Lung (tissue), 12 donors: ENCODE results near the gene FDPS. TPM values are rescaled to one million over a fixed set of nuclear protein-coding genes. Genes with fewer than 3 reads are reported as not detected.

Source experiments
- ATAC-seq: fragments of 200-7000 bp; cut with Tn5 transposase; one replicate; pipeline ENCODE4 v1.9.1; 2020; ENCODE audit warnings: moderate number of reproducible peaks; ENCODE audit not compliant: insufficient read depth, low FRiP score
- DNase-seq, 3 donors: peaks; one replicate each; pipeline ENCODE4 v3.0.0-alpha.2; 2013 to 2017
- H3K27ac ChIP-seq, 2 donors: one replicate each; pipeline ENCODE4 v1.5.1; 2013; ENCODE audit warnings: mild to moderate bottlenecking in 2 of 2, moderate library complexity in 2 of 2, control low read depth in 1 of 2, inconsistent platforms in 1 of 2, low read depth in 1 of 2, low read length in 1 of 2
- H3K27me3 ChIP-seq, 3 donors: one replicate each; pipeline ENCODE4 v1.5.1; 2013; ENCODE audit warnings: low read length in 2 of 3; ENCODE audit not compliant: control insufficient read depth in 3 of 3, insufficient read depth in 3 of 3
- H3K36me3 ChIP-seq, 4 donors: one replicate each; pipeline ENCODE4 v1.5.1; 2013; ENCODE audit warnings: low read length in 4 of 4, mild to moderate bottlenecking in 1 of 4, moderate library complexity in 1 of 4; ENCODE audit not compliant: control insufficient read depth in 4 of 4, insufficient read depth in 4 of 4
- H3K4me1 ChIP-seq, 5 donors: one replicate each; pipeline ENCODE4 v1.5.1; 2013; ENCODE audit warnings: low read length in 5 of 5, mild to moderate bottlenecking in 2 of 5, moderate library complexity in 1 of 5; ENCODE audit not compliant: control insufficient read depth in 5 of 5, insufficient read depth in 5 of 5
- H3K4me3 ChIP-seq: one replicate; pipeline ENCODE4 v1.5.1; 2013; ENCODE audit warnings: mild to moderate bottlenecking, control low read depth, moderate library complexity
- H3K9ac ChIP-seq, 2 donors: one replicate each; pipeline ENCODE4 v1.5.1; 2013; ENCODE audit warnings: low read length in 2 of 2, control low read depth in 1 of 2; ENCODE audit not compliant: insufficient read depth in 1 of 2
- H3K9me3 ChIP-seq, 4 donors: one replicate each; pipeline ENCODE4 v1.5.1; 2013; ENCODE audit warnings: low read length in 3 of 4, mild to moderate bottlenecking in 1 of 4, moderate library complexity in 1 of 4; ENCODE audit not compliant: control insufficient read depth in 4 of 4, insufficient read depth in 3 of 4
- CTCF ChIP-seq: IDR thresholded peaks from 2 replicates; pipeline ENCODE4 v1.5.1; 2012; ENCODE audit warnings: mild to moderate bottlenecking; ENCODE audit errors: control extremely low read depth, extremely low read depth
- WGBS, 2 donors: extraction: QIAGEN DNeasy Blood & Tissue Kit; methylation state at CpG; one replicate each; pipeline ENCODE4 v1.1.7; 2013; 5-methylcytosine and 5-hydroxymethylcytosine counted together
- polyA plus RNA-seq, 2 donors: library from polyadenylated mRNA; stranded (reverse); fragments of 200-250 nt; gene quantifications; one replicate each; pipeline ENCODE4 v1.2.1, GENCODE V29; 2013
- total RNA-seq, 2 donors: library from RNA; depleted of rRNA in 1 of 2; stranded (reverse); fragments of >200 nt in 1 of 2; gene quantifications; one replicate each; pipeline ENCODE4 v1.2.1, GENCODE V29; 2014 to 2021
- donor health status: control.
- donor health status: control.
- donor health status: Bipolar disorder and iron deficiency.
- donor health status: healthy.
- donor health status: DM: yes; HTN: yes; CAD: no.

FDPS gene
- total and polyA plus RNA-seq, 4 donors, result 193 to 385 (median 308) TPM

GRCh38 chr1:155320252-155320651 lies 11.6 kb downstream of the FDPS start:
- DNase-seq (peak in 2 of 3 donors; percentile 46 to 49), ATAC-seq (no peak)
- H3K9ac ChIP-seq, result peak overlapping the region in 1 of 2 donors; percentile 62
- WGBS, 2 donors, result 23 to 47% methylated on average over 11 of the region's 11 CpGs
- H3K4me1 ChIP-seq, result peaks cover 0 to 32% (median 12%) of the 10 kb centered on the region in 5 donors
- H3K36me3 ChIP-seq, result peaks cover 2 to 15% (median 12%) of the 10 kb centered on the region in 4 donors
- H3K9me3 ChIP-seq, result no peaks in the 10 kb centered on the region
- H3K4me3 ChIP-seq, result no peak overlapping the region
- peak overlapping the region in 1 of 2 donors; percentile 37 for H3K27ac ChIP-seq
- TF ChIP-seq CTCF, result no peak
- no peaks in the 10 kb centered on the region for H3K27me3 ChIP-seq

GRCh38 chr1:155320661-155321617 lies 12.3 kb downstream of the FDPS start, which contains the start of gene RUSC1:
Gene RUSC1 (plus strand): TSS chr1:155320894. CDS start chr1:155321774, 880 bp downstream.
- Histone ChIP-seq H3K36me3 (peaks cover 2 to 15% (median 12%) of the 10 kb centered on the region in 4 donors), H3K27ac (peak within 1 kb of the TSS; percentile 47 to 55), H3K4me3 (peak within 1 kb of the TSS; percentile 1), H3K9me3 (no peaks in the 10 kb centered on the region), H3K9ac (peak within 1 kb of the TSS in 1 of 2 donors; percentile 62), H3K27me3 (no peaks in the 10 kb centered on the region), H3K4me1 (peaks cover 0 to 39% (median 17%) of the 10 kb centered on the region in 5 donors)
- DNase-seq, result peak; percentile 84 to 86 (median 85)
- no peak for ATAC-seq
- WGBS, 2 donors, result 17 to 24% methylated on average over 49 to 51 of the region's 51 CpGs
- no peak for TF ChIP-seq CTCF

- Histone ChIP-seq H3K27me3 (no peaks in the 10 kb centered on the region), H3K9me3 (no peaks in the 10 kb centered on the region), H3K36me3 (peaks cover 2 to 17% (median 11%) of the 10 kb centered on the region in 4 donors), H3K27ac (peak overlapping the region in 1 of 2 donors; percentile 55), H3K4me3 (no peak overlapping the region), H3K9ac (peak overlapping the region in 1 of 2 donors; percentile 26), H3K4me1 (peaks cover 0 to 39% (median 17%) of the 10 kb centered on the region in 5 donors)
- 57 to 64% methylated on average over 27 of the region's 27 CpGs for WGBS, 2 donors
- ATAC-seq (no peak), DNase-seq (peak in 1 of 3 donors; percentile 9)
- no peak for TF ChIP-seq CTCF
These were observed 13.2 kb downstream of the FDPS start for GRCh38 chr1:155321639-155322503.
